PFSK-1 (cell line): ENCODE results near the gene NCAM1.

Experiments
- FOXP2 ChIP-seq: optimal IDR thresholded peaks from 2 replicates; pipeline ENCODE3; 2011; ENCODE audit warnings: borderline replicate concordance, control low read depth, inconsistent platforms; ENCODE audit not compliant: insufficient read depth; ENCODE audit errors: extremely low read length, extremely low read depth
- POLR2AphosphoS5 ChIP-seq: IDR thresholded peaks from 2 replicates; pipeline ENCODE4 v1.6.1; 2012; ENCODE audit warnings: low read depth, mild to moderate bottlenecking, control low read depth, low read length, moderate library complexity
- REST ChIP-seq, 2 experiments: IDR thresholded peaks; 2 replicates each; pipeline versions ENCODE4 v1.6.1 to v1.8.0; 2011 to 2012; ENCODE audit warnings: low read depth in 2 of 2, low read length in 2 of 2, control low read depth in 1 of 2, inconsistent platforms in 1 of 2, mild to moderate bottlenecking in 1 of 2, moderate library complexity in 1 of 2; ENCODE audit not compliant: insufficient read depth in 1 of 2
- SIN3A ChIP-seq: IDR thresholded peaks from 2 replicates; pipeline ENCODE4 v1.6.1; 2012; ENCODE audit warnings: mild to moderate bottlenecking, low read length, moderate library complexity, borderline replicate concordance; ENCODE audit not compliant: insufficient read depth
- TAF1 ChIP-seq: IDR thresholded peaks from 2 replicates; pipeline ENCODE4 v1.6.1; 2012; ENCODE audit warnings: low read length, control low read depth, borderline replicate concordance; ENCODE audit not compliant: insufficient read depth

NCAM1 gene

DNA sequence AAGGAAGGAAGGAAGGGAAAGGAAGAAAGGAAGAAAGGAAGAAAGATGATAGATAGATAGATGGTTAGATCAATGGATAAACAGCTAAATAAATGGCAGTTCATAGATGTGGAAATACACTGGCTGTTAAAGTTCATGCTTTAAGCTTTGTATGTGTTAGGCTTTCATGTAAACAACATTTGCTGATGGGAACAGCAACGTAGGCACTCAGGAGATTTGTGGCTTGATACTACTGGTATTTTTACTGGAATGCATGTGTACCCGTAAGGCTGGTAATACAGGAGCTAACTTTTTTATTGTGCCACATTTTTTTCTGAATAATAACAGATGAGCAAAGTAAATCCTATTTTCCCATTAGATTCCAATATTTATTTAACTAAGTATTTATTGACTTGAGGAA lies 85.6 kb downstream of the NCAM1 start:
- no peak for TF ChIP-seq FOXP2
- TF ChIP-seq TAF1, result no peak
- no peak for TF ChIP-seq POLR2AphosphoS5
- TF ChIP-seq SIN3A, result no peak
- no peak for TF ChIP-seq REST (IDR thresholded peaks at IDR 0.05; ENCODE audit: insufficient read depth in 1 of 2, low read depth in 2 of 2, low read length in 2 of 2)

- TF ChIP-seq SIN3A, result no peak
- TF ChIP-seq TAF1, result no peak
- TF ChIP-seq FOXP2, result no peak
- no peak for TF ChIP-seq REST (IDR thresholded peaks at IDR 0.05; ENCODE audit: insufficient read depth in 1 of 2, low read depth in 2 of 2, low read length in 2 of 2)
- no peak for TF ChIP-seq POLR2AphosphoS5
These were observed 87.9 kb downstream of the NCAM1 start for GRCh38 chr11:113048820-113049768.

- TF ChIP-seq REST (IDR thresholded peaks at IDR 0.05; ENCODE audit: insufficient read depth in 1 of 2, low read depth in 2 of 2, low read length in 2 of 2), result no peak
- no peak for TF ChIP-seq POLR2AphosphoS5
- TF ChIP-seq SIN3A, result no peak
- TF ChIP-seq TAF1, result no peak
- no peak for TF ChIP-seq FOXP2
These were observed 95.8 kb downstream of the NCAM1 start for GRCh38 chr11:113057038-113057437.

DNA sequence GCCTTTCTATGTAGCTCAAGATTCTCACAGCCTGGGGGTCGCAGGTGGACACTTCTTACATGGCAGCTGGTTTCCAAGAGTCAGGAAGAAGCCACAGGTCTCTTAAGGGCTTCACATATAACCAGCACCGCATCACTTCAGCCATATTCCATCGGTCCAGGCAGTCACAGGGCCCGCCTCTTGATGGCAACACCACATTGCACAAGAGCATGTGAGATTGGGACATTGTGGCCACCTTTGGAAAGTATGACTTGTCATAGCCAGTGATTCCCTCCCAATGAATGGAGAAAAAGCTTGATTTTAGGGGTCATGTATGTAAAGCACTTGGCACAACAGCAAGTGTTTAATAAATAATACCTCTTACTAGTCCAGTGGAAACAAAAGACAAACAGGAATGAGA lies 98.3 kb downstream of the NCAM1 start:
- TF ChIP-seq FOXP2 (no peak), SIN3A (no peak), REST (IDR thresholded peaks at IDR 0.05; ENCODE audit: insufficient read depth in 1 of 2, low read depth in 2 of 2, low read length in 2 of 2) (no peak), POLR2AphosphoS5 (no peak)
